DND-41 (cell line): ENCODE data around the gene HES3.

Source experiments
- EZH2 ChIP-seq: IDR thresholded peaks from 3 replicates; pipeline ENCODE4 v1.6.1; 2012; ENCODE audit warnings: borderline replicate concordance, low read depth, mild to moderate bottlenecking, moderate library complexity, low read length, inconsistent platforms; ENCODE audit not compliant: severe bottlenecking
- TF ChIP-seq, protein P1 (sequence below): IDR thresholded peaks from 2 replicates; pipeline ENCODE4 v1.5.1; 2012; ENCODE audit warnings: borderline replicate concordance, low read length, moderate library complexity, mild to moderate bottlenecking; ENCODE audit not compliant: poor library complexity, severe bottlenecking; ENCODE audit errors: extremely low read depth

DNA sequence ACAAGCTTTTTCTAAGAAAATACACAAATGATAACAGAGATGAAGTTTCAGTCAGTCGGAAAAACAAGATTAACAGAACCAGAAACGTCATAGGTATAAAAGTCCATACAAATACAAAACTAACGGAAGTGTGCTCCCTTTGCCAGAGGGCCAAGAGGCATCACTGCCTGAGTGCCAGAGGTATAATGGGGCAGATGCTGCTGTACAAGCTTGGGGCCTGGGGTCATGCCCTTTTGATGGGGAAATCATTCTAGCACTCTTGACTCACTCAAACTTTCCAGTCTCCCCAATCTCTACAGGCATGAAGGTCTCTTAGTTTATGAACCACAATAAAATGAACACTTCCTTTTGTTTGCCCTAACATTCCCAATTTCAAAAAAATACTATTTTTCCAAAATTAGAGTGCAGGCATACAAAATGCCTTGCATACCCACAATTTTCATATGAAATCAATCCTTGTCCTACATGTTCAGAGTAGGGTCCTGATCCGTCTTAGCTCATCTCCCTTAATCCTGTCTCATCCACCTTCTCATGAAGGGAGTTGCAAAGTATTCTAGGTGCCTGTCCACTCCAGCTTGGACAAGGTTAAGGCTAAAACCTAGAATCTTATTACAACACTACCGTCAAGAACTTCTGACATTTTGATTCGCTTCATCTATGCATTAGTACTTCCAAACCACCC lies 46.1 kb upstream of the HES3 start:
- TF ChIP-seq, protein P1, sequence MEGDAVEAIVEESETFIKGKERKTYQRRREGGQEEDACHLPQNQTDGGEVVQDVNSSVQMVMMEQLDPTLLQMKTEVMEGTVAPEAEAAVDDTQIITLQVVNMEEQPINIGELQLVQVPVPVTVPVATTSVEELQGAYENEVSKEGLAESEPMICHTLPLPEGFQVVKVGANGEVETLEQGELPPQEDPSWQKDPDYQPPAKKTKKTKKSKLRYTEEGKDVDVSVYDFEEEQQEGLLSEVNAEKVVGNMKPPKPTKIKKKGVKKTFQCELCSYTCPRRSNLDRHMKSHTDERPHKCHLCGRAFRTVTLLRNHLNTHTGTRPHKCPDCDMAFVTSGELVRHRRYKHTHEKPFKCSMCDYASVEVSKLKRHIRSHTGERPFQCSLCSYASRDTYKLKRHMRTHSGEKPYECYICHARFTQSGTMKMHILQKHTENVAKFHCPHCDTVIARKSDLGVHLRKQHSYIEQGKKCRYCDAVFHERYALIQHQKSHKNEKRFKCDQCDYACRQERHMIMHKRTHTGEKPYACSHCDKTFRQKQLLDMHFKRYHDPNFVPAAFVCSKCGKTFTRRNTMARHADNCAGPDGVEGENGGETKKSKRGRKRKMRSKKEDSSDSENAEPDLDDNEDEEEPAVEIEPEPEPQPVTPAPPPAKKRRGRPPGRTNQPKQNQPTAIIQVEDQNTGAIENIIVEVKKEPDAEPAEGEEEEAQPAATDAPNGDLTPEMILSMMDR = no peak
- TF ChIP-seq EZH2 = no peak
